Right lobe of liver (tissue), 4 donors: ENCODE results near the gene SREBF2.

Source experiments
- CTCF ChIP-seq, 4 donors: fragments of 200-600 bp in 3 of 4; fragments of 450-650 bp in 1 of 4; IDR thresholded peaks; one replicate each; pipeline versions ENCODE4 v1.5.1 to v1.8.0; 2016 to 2022; ENCODE audit warnings: antibody characterized with exemption in 4 of 4, mild to moderate bottlenecking in 2 of 4
- POLR2A ChIP-seq: fragments of 450-650 bp; IDR thresholded peaks from one replicate; pipeline ENCODE4 v1.6.1; 2017; ENCODE audit warnings: antibody characterized with exemption, mild to moderate bottlenecking
- donor health status: DM: no; HTN: no; CAD: no.
- donor health status: DM: no; HTN: no; CAD: no.
- donor health status: DM: no; HTN: yes; CAD: no.

GRCh38 chr22:41915035-41915785 lies 82.3 kb downstream of the SREBF2 start, which contains the start of gene SHISA8:
- TF ChIP-seq CTCF (IDR thresholded peaks at IDR 0.05) = no peak
- TF ChIP-seq POLR2A = no peak
